Erythroblast (primary cell): ENCODE measurements around the gene STS.

Experiments used
- GATA1 ChIP-seq: IDR thresholded peaks from 2 replicates; pipeline ENCODE4 v1.6.1; 2011; ENCODE audit warnings: low read depth, mild to moderate bottlenecking, control low read depth, low read length, moderate library complexity
- POLR2A ChIP-seq: IDR thresholded peaks from 2 replicates; pipeline ENCODE4 v1.6.1; 2011; ENCODE audit warnings: mild to moderate bottlenecking, low read length

- TF ChIP-seq POLR2A (no peak), GATA1 (no peak)
Measured at GRCh38 chrX:7134981-7135380, 12.5 kb upstream of the STS start.
